Common myeloid progenitor, CD34-positive (primary cell): ENCODE measurements around the gene SIGLEC10. TPM values are rescaled to one million over a fixed set of nuclear protein-coding genes. Genes with fewer than 3 reads are reported as not detected.
"Not testable (repeated sequence)": the region's sequence is repeated elsewhere in the genome, so short reads cannot be mapped to it uniquely, and the experiment has no call there.

Source experiments
- CTCF ChIA-PET: fragments of 350-600 bp; sonication (Branson Sonifier 250); formaldehyde crosslinking; loops from one replicate; lab custom pipeline; 2021; ENCODE audit warnings: antibody characterized with exemption; lab: Charles Lee
- POLR2A ChIA-PET: fragments of 350-600 bp; sonication (Branson Sonifier 250); formaldehyde crosslinking; loops from one replicate; lab custom pipeline; 2021; ENCODE audit warnings: antibody characterized with exemption; lab: Charles Lee
- DNase-seq, 3 donors: peaks; one replicate each; pipeline versions ENCODE4 v3.0.0 to v3.0.0-alpha.2; 2013
- H3K27ac ChIP-seq, 2 experiments: 1 replicate in 1 of 2; 2 replicates in 1 of 2; pipeline ENCODE4 v1.7.0; 2013; ENCODE audit warnings: inconsistent platforms in 2 of 2, low read length in 2 of 2, mild to moderate bottlenecking in 2 of 2, low read depth in 1 of 2, moderate library complexity in 1 of 2; ENCODE audit not compliant: severe bottlenecking in 2 of 2, insufficient read depth in 1 of 2, poor library complexity in 1 of 2
- H3K27me3 ChIP-seq, 5 experiments: replicated peaks in 2 of 5; 1 replicate in 3 of 5; 2 replicates in 2 of 5; pipeline versions ENCODE4 v1.6.1 to v1.7.0; 2013; ENCODE audit warnings: low read length in 4 of 5, mild to moderate bottlenecking in 2 of 5, moderate library complexity in 2 of 5, inconsistent platforms in 1 of 5; ENCODE audit not compliant: insufficient read depth in 5 of 5, control insufficient read depth in 4 of 5
- H3K36me3 ChIP-seq, 4 experiments: 1 replicate in 2 of 4; 2 replicates in 2 of 4; pipeline versions ENCODE4 v1.6.1 to v1.7.0; 2013; ENCODE audit warnings: low read length in 3 of 4, control low read depth in 1 of 4, mild to moderate bottlenecking in 1 of 4; ENCODE audit not compliant: control insufficient read depth in 4 of 4, insufficient read depth in 4 of 4
- H3K4me1 ChIP-seq, 4 experiments: 1 replicate in 3 of 4; 2 replicates in 1 of 4; pipeline versions ENCODE4 v1.6.1 to v1.7.1; 2013; ENCODE audit warnings: low read length in 3 of 4, mild to moderate bottlenecking in 3 of 4, control low read depth in 1 of 4, inconsistent platforms in 1 of 4, moderate library complexity in 1 of 4; ENCODE audit not compliant: control insufficient read depth in 4 of 4, insufficient read depth in 4 of 4; ENCODE audit errors: control extremely low read depth in 1 of 4
- H3K4me3 ChIP-seq, 7 experiments: 1 replicate in 4 of 7; 2 replicates in 3 of 7; pipeline versions ENCODE4 v1.5.1 to v1.7.0; 2013; ENCODE audit warnings: mild to moderate bottlenecking in 7 of 7, low read length in 6 of 7, moderate library complexity in 6 of 7, inconsistent platforms in 2 of 7, low read depth in 2 of 7, control low read depth in 1 of 7; ENCODE audit not compliant: insufficient read depth in 4 of 7, control insufficient read depth in 1 of 7; ENCODE audit errors: extremely low read depth in 1 of 7
- H3K9me3 ChIP-seq, 5 experiments: 1 replicate in 4 of 5; 2 replicates in 1 of 5; pipeline versions ENCODE4 v1.6.1 to v1.7.1; 2013; ENCODE audit warnings: low read length in 4 of 5, mild to moderate bottlenecking in 2 of 5, inconsistent platforms in 1 of 5, low read depth in 1 of 5, moderate library complexity in 1 of 5; ENCODE audit not compliant: control insufficient read depth in 4 of 5, insufficient read depth in 2 of 5; ENCODE audit errors: control extremely low read depth in 1 of 5
- WGBS: methylation state at CpG from one replicate; pipeline ENCODE4 v1.1.5; 2013; ENCODE audit not compliant: insufficient coverage; 5-methylcytosine and 5-hydroxymethylcytosine counted together
- polyA plus RNA-seq: library from polyadenylated mRNA; unstranded; fragments of 120-200 nt; gene quantifications from one replicate; pipeline ENCODE4 v1.2.1, GENCODE V29; 2013

SIGLEC10 gene
- polyA plus RNA-seq, result 9.9 TPM

- Histone ChIP-seq H3K27ac (peak within 1 kb of the TSS in 1 of 2 experiments; percentile 49), H3K9me3 (no peaks in the 10 kb centered on the region), H3K27me3 (no peaks in the 10 kb centered on the region), H3K4me3 (peak within 1 kb of the TSS in 6 of 7 experiments; percentile 10 to 44 (median 32)), H3K4me1 (peaks cover 3 to 58% (median 42%) of the 10 kb centered on the region in 4 experiments), H3K36me3 (peaks cover 0 to 5% (median 4%) of the 10 kb centered on the region in 4 experiments)
- CTCF ChIA-PET, result interaction anchor here (0.8 to 7.3 kb wide), 12 partner anchors 9 to 245 kb away, joined by 3 to 101 read pairs (median 5); no protein-coding TSS in a partner anchor
- POLR2A ChIA-PET, result interaction anchor here (0.8 kb wide), 1 partner anchor 43 kb away, joined by 3 read pairs; no protein-coding TSS in a partner anchor
- 9% methylated on average over 17 of the region's 21 CpGs for WGBS
- peak; percentile 77 to 93 (median 90) for DNase-seq
Observed at GRCh38 chr19:51417107-51417809, at the start of gene SIGLEC10. Gene SIGLEC10, minus strand, starts transcription at chr19:51417642. Its CDS starts 61 bp downstream, at chr19:51417581.

- Histone ChIP-seq H3K36me3 (no peaks in the 10 kb centered on the region), H3K27me3 (no peaks in the 10 kb centered on the region), H3K4me1 (peaks cover 16 to 62% (median 35%) of the 10 kb centered on the region in 4 experiments), H3K4me3 (no peak overlapping the region), H3K9me3 (no peaks in the 10 kb centered on the region), H3K27ac (peak overlapping the region in 1 of 2 experiments; percentile 54)
- DNase-seq, result no peak
- WGBS, result 100% methylated on average over 2 of the region's 3 CpGs
- CTCF ChIA-PET, result interaction anchor here (0.6 to 1.9 kb wide), 8 partner anchors 9 to 190 kb away, joined by 3 to 8 read pairs (median 4); no protein-coding TSS in a partner anchor
- POLR2A ChIA-PET, result no interaction called here
Observed at GRCh38 chr19:51466723-51467122, 49.3 kb upstream of the SIGLEC10 start.

GRCh38 chr19:51463976-51464581, 46.6 kb upstream of the SIGLEC10 start:
- Histone ChIP-seq H3K4me3 (peak overlapping the region in 4 of 7 experiments; percentile 20 to 38 (median 26)), H3K4me1 (peaks cover 20 to 71% (median 53%) of the 10 kb centered on the region in 4 experiments)
- H3K27ac ChIP-seq, POLR2A ChIA-PET, H3K27me3 ChIP-seq, H3K36me3 ChIP-seq, CTCF ChIA-PET, H3K9me3 ChIP-seq: not testable (repeated sequence)
- WGBS, result 20% methylated on average over 9 of the region's 33 CpGs
- peak in 1 of 3 donors; percentile 26 for DNase-seq

DNA sequence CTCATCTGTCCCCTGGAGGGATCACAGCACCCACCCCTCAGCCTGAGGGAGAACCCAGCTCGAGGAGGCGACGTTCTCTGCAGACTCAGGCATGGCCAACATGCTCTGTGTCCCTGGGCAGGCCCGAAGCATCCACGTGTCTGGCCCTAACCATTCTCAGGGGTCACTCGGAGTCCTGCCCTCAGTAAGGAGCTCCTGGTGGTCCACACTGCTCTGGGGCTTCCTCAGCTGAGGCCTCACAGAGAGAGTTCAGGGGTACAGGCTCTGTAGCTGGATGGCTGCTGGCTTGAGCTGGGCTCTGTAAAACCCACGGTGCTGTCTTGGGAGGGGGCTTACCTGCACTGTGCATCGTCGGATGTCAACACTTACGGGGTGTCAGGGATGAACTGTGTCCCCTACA, 45.2 kb upstream of the SIGLEC10 start:
- POLR2A ChIA-PET, result no interaction called here
- Histone ChIP-seq H3K36me3 (no peaks in the 10 kb centered on the region), H3K27ac (no peak overlapping the region), H3K4me3 (no peak overlapping the region), H3K4me1 (peaks cover 17 to 67% (median 44%) of the 10 kb centered on the region in 4 experiments), H3K9me3 (no peaks in the 10 kb centered on the region), H3K27me3 (no peaks in the 10 kb centered on the region)
- DNase-seq, result no peak
- WGBS, result 95% methylated on average over 10 of the region's 10 CpGs
- CTCF ChIA-PET, result interaction anchor here (1.2 to 3.8 kb wide), 4 partner anchors 10 to 53 kb away, joined by 3 to 26 read pairs (median 8); no protein-coding TSS in a partner anchor

GRCh38 chr19:51462276-51462675, 44.8 kb upstream of the SIGLEC10 start:
- peak in 1 of 3 donors; percentile 19 for DNase-seq
- ChIA-PET CTCF (interaction anchor here (1.2 to 3.8 kb wide), 4 partner anchors 10 to 53 kb away, joined by 3 to 26 read pairs (median 8); no protein-coding TSS in a partner anchor), POLR2A (no interaction called here)
- Histone ChIP-seq H3K4me1 (peaks cover 13 to 66% (median 41%) of the 10 kb centered on the region in 4 experiments), H3K9me3 (no peaks in the 10 kb centered on the region), H3K27me3 (no peaks in the 10 kb centered on the region), H3K36me3 (no peaks in the 10 kb centered on the region), H3K27ac (no peak overlapping the region), H3K4me3 (no peak overlapping the region)
- 100% methylated on average over 3 of the region's 7 CpGs for WGBS

DNA sequence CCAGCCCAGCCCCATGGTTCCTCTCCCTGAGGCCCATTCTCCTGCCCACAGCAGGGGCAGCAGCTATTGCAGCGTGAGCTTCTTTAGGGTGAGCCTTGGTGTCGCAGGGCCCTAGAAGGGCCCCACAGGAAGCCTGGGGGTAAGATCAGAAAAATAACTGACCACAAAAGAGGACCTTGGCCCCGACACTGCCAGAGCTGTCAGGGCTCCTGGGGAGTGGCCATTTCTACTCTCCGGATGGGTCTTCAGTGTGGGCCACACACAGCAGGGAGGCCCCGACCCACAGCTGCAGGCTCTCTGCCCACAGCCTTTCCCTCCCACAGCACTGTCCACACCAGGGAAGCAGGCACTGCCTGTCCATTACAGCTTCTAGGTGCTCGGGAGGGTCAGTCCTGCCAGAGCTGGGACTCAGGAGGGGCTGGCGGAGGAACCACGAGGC, 44.3 kb upstream of the SIGLEC10 start:
- Histone ChIP-seq H3K9me3 (no peaks in the 10 kb centered on the region), H3K27me3 (no peaks in the 10 kb centered on the region), H3K4me3 (peak overlapping the region in 2 of 7 experiments; percentile 28 to 60), H3K4me1 (peaks cover 8 to 65% (median 37%) of the 10 kb centered on the region in 4 experiments), H3K27ac (no peak overlapping the region), H3K36me3 (no peaks in the 10 kb centered on the region)
- CTCF ChIA-PET, result interaction anchor here (1.6 to 3.8 kb wide), 3 partner anchors 11 to 54 kb away, joined by 6 to 26 read pairs (median 10); no protein-coding TSS in a partner anchor
- POLR2A ChIA-PET, result interaction anchor here (0.5 kb wide), 1 partner anchor 24 kb away, joined by 4 read pairs; no protein-coding TSS in a partner anchor
- WGBS, result 23% methylated on average over 5 of the region's 8 CpGs
- DNase-seq, result peak in 2 of 3 donors; percentile 64 to 71
